Activated naive CD4-positive, alpha-beta T cell treated with anti-CD3 and anti-CD28 coated beads, Interleukin-2, amount 10 ng/mL, durations not matched to agents 7 days and 5 days (primary cell): Measurements from ENCODE around the gene LMF1.
"Not testable (repeated sequence)": the region's sequence is repeated elsewhere in the genome, so short reads cannot be mapped to it uniquely, and the experiment has no call there.

ENCODE experiments used
- CTCF ChIA-PET: fragments of 350-600 bp; sonication (Branson Sonifier 250); formaldehyde crosslinking; loops from one replicate; lab custom pipeline; 2021; ENCODE audit warnings: antibody characterized with exemption; lab: Charles Lee
- DNase-seq: peaks from one replicate; pipeline ENCODE4 v3.0.0-alpha.2; 2020
- H3K27ac Mint-ChIP-seq: one replicate; pipeline ENCODE4 v1.8.0; 2021; ENCODE audit warnings: mild to moderate bottlenecking, moderate library complexity, mixed read lengths
- H3K27me3 Mint-ChIP-seq: one replicate; pipeline ENCODE4 v1.8.0; 2021; ENCODE audit warnings: mild to moderate bottlenecking, mixed read lengths
- H3K36me3 Mint-ChIP-seq: one replicate; pipeline ENCODE4 v1.8.0; 2021; ENCODE audit warnings: mixed read lengths
- H3K4me1 Mint-ChIP-seq: one replicate; pipeline ENCODE4 v1.8.0; 2021; ENCODE audit warnings: mixed read lengths
- H3K4me3 Mint-ChIP-seq: one replicate; pipeline ENCODE4 v1.8.0; 2021; ENCODE audit warnings: mild to moderate bottlenecking, moderate library complexity, mixed read lengths
- H3K9me3 Mint-ChIP-seq: one replicate; pipeline ENCODE4 v1.8.0; 2021; ENCODE audit warnings: mixed read lengths

LMF1 gene

GRCh38 chr16:965487-965886 is 5.3 kb downstream of the LMF1 start:
- H3K9me3 Mint-ChIP-seq = peaks cover 5% of the 10 kb centered on the region
- peak overlapping the region; percentile 98 for H3K27ac Mint-ChIP-seq
- peaks cover 24% of the 10 kb centered on the region for H3K36me3 Mint-ChIP-seq
- H3K27me3 Mint-ChIP-seq = no peaks in the 10 kb centered on the region
- CTCF ChIA-PET = no interaction called here
- H3K4me3 Mint-ChIP-seq = no peak overlapping the region
- DNase-seq = no peak
- H3K4me1 Mint-ChIP-seq = peaks cover 47% of the 10 kb centered on the region

- H3K36me3 Mint-ChIP-seq = peaks cover 24% of the 10 kb centered on the region
- no peaks in the 10 kb centered on the region for H3K27me3 Mint-ChIP-seq
- DNase-seq = no peak
- peaks cover 47% of the 10 kb centered on the region for H3K4me1 Mint-ChIP-seq
- H3K27ac Mint-ChIP-seq = peak overlapping the region; percentile 98
- peaks cover 5% of the 10 kb centered on the region for H3K9me3 Mint-ChIP-seq
- H3K4me3 Mint-ChIP-seq = no peak overlapping the region
- CTCF ChIA-PET = no interaction called here
These were observed 5.8 kb downstream of the LMF1 start for GRCh38 chr16:965036-965395.

- Mint-ChIP-seq H3K36me3 (peaks cover 24% of the 10 kb centered on the region), H3K27me3 (no peaks in the 10 kb centered on the region)
These were observed 6.3 kb downstream of the LMF1 start for GRCh38 chr16:964356-965035.

GRCh38 chr16:963913-964312 is 6.9 kb downstream of the LMF1 start:
- Mint-ChIP-seq H3K27me3 (no peaks in the 10 kb centered on the region), H3K4me1 (peaks cover 43% of the 10 kb centered on the region), H3K9me3 (peaks cover 5% of the 10 kb centered on the region), H3K4me3 (peak overlapping the region; percentile 65), H3K27ac (peak overlapping the region; percentile 98), H3K36me3 (peaks cover 24% of the 10 kb centered on the region)
- CTCF ChIA-PET = no interaction called here
- no peak for DNase-seq

More at GRCh38 chr16:964356-965035, 6.3 kb downstream of the LMF1 start:
- peak overlapping the region; percentile 98 for H3K27ac Mint-ChIP-seq
- peak; percentile 80 for DNase-seq
- CTCF ChIA-PET = no interaction called here
- H3K9me3 Mint-ChIP-seq = peaks cover 5% of the 10 kb centered on the region
- peaks cover 43% of the 10 kb centered on the region for H3K4me1 Mint-ChIP-seq
- H3K4me3 Mint-ChIP-seq = peak overlapping the region; percentile 65

GRCh38 chr16:962901-963814 is 7.6 kb downstream of the LMF1 start:
- CTCF ChIA-PET = no interaction called here
- H3K27ac Mint-ChIP-seq = peak overlapping the region; percentile 98
- peaks cover 19% of the 10 kb centered on the region for H3K36me3 Mint-ChIP-seq
- DNase-seq = no peak
- H3K27me3 Mint-ChIP-seq = no peaks in the 10 kb centered on the region
- peak overlapping the region; percentile 65 for H3K4me3 Mint-ChIP-seq
- peaks cover 5% of the 10 kb centered on the region for H3K9me3 Mint-ChIP-seq
- peaks cover 36% of the 10 kb centered on the region for H3K4me1 Mint-ChIP-seq

- peak overlapping the region; percentile 71 for H3K27ac Mint-ChIP-seq
- H3K36me3 Mint-ChIP-seq = peaks cover 19% of the 10 kb centered on the region
- peaks cover 5% of the 10 kb centered on the region for H3K9me3 Mint-ChIP-seq
- CTCF ChIA-PET = no interaction called here
- H3K4me3 Mint-ChIP-seq = no peak overlapping the region
- no peak for DNase-seq
- peaks cover 35% of the 10 kb centered on the region for H3K4me1 Mint-ChIP-seq
- no peaks in the 10 kb centered on the region for H3K27me3 Mint-ChIP-seq
These were observed 8.4 kb downstream of the LMF1 start for GRCh38 chr16:962366-962765.

- Mint-ChIP-seq H3K4me3 (no peak overlapping the region), H3K4me1 (peaks cover 17% of the 10 kb centered on the region), H3K36me3 (peaks cover 4% of the 10 kb centered on the region), H3K27me3 (no peaks in the 10 kb centered on the region), H3K9me3 (no peaks in the 10 kb centered on the region), H3K27ac (no peak overlapping the region)
- no peak for DNase-seq
- CTCF ChIA-PET = no interaction called here
These were observed 11.3 kb downstream of the LMF1 start for GRCh38 chr16:959232-960040.

- CTCF ChIA-PET, DNase-seq, H3K27ac Mint-ChIP-seq, H3K27me3 Mint-ChIP-seq, H3K4me3 Mint-ChIP-seq, H3K9me3 Mint-ChIP-seq, H3K4me1 Mint-ChIP-seq, H3K36me3 Mint-ChIP-seq: not testable (repeated sequence)
These were observed 15.0 kb downstream of the LMF1 start for GRCh38 chr16:955766-956165.

GRCh38 chr16:953818-954217 is 17.0 kb downstream of the LMF1 start:
- CTCF ChIA-PET, DNase-seq, H3K27ac Mint-ChIP-seq, H3K9me3 Mint-ChIP-seq, H3K4me1 Mint-ChIP-seq, H3K27me3 Mint-ChIP-seq, H3K36me3 Mint-ChIP-seq, H3K4me3 Mint-ChIP-seq: not testable (repeated sequence)

GRCh38 chr16:952321-952720 is 18.5 kb downstream of the LMF1 start:
- no peaks in the 10 kb centered on the region for H3K4me1 Mint-ChIP-seq
- CTCF ChIA-PET = no interaction called here
- peaks cover 5% of the 10 kb centered on the region for H3K36me3 Mint-ChIP-seq
- H3K27me3 Mint-ChIP-seq = no peaks in the 10 kb centered on the region
- no peak overlapping the region for H3K4me3 Mint-ChIP-seq
- peaks cover 3% of the 10 kb centered on the region for H3K9me3 Mint-ChIP-seq
- H3K27ac Mint-ChIP-seq = no peak overlapping the region
- no peak for DNase-seq

GRCh38 chr16:951660-952301 is 19.0 kb downstream of the LMF1 start:
- Mint-ChIP-seq H3K27ac (no peak overlapping the region), H3K4me3 (no peak overlapping the region), H3K9me3 (peaks cover 3% of the 10 kb centered on the region), H3K36me3 (peaks cover 5% of the 10 kb centered on the region), H3K27me3 (no peaks in the 10 kb centered on the region), H3K4me1 (no peaks in the 10 kb centered on the region)
- no peak for DNase-seq
- CTCF ChIA-PET = no interaction called here

GRCh38 chr16:950733-951573 is 19.8 kb downstream of the LMF1 start:
- H3K9me3 Mint-ChIP-seq, H3K27me3 Mint-ChIP-seq, DNase-seq, H3K4me1 Mint-ChIP-seq, H3K4me3 Mint-ChIP-seq, CTCF ChIA-PET, H3K27ac Mint-ChIP-seq, H3K36me3 Mint-ChIP-seq: not testable (repeated sequence)

- peaks cover 15% of the 10 kb centered on the region for H3K36me3 Mint-ChIP-seq
- H3K27me3 Mint-ChIP-seq, H3K9me3 Mint-ChIP-seq, CTCF ChIA-PET, H3K27ac Mint-ChIP-seq, H3K4me3 Mint-ChIP-seq, H3K4me1 Mint-ChIP-seq, DNase-seq: not testable (repeated sequence)
These were observed 22.0 kb downstream of the LMF1 start for GRCh38 chr16:948767-949166.
